ENCODE results near the gene SERINC4.

SERINC4 gene

GRCh38 chr15:43796566-43796965 lies 3.5 kb downstream of the SERINC4 start:
- DNase-seq (ENCODE audit: low spot score), result no peak

- no peak for DNase-seq (ENCODE audit: low spot score)
These were observed 4.0 kb downstream of the SERINC4 start for GRCh38 chr15:43795997-43796396.

GRCh38 chr15:43795197-43795596 lies 4.8 kb downstream of the SERINC4 start:
- DNase-seq (ENCODE audit: low spot score), result no peak

- no peak for DNase-seq (ENCODE audit: low spot score)
These were observed 5.6 kb downstream of the SERINC4 start for GRCh38 chr15:43794269-43795037.

- no peak for DNase-seq (ENCODE audit: low spot score)
These were observed 6.4 kb downstream of the SERINC4 start for GRCh38 chr15:43793647-43794046.

GRCh38 chr15:43792761-43793476 lies 7.1 kb downstream of the SERINC4 start:
- DNase-seq (ENCODE audit: low spot score), result no peak

- DNase-seq (ENCODE audit: low spot score), result peak; percentile 99
These were observed 7.8 kb downstream of the SERINC4 start, which contains the start of gene SERF2 for GRCh38 chr15:43791993-43792760. TSS of gene SERF2 (plus strand) at chr15:43792320. CDS start at chr15:43792377, 57 bp downstream.

GRCh38 chr15:43789409-43789808 lies 10.6 kb downstream of the SERINC4 start:
- DNase-seq (ENCODE audit: low spot score), result no peak

- DNase-seq (ENCODE audit: low spot score), result no peak
These were observed 21.0 kb downstream of the SERINC4 start for GRCh38 chr15:43779016-43779415.

GRCh38 chr15:43777267-43777914 lies 22.6 kb downstream of the SERINC4 start:
- DNase-seq (ENCODE audit: low spot score), result peak; percentile 58

GRCh38 chr15:43776718-43777266 lies 23.2 kb downstream of the SERINC4 start, which contains the start of gene ELL3:
TSS of gene ELL3 (minus strand) at chr15:43776966. CDS start at chr15:43776901, 65 bp downstream.
- peak; percentile 64 for DNase-seq (ENCODE audit: low spot score)

GRCh38 chr15:43776101-43776717 lies 23.8 kb downstream of the SERINC4 start:
- no peak for DNase-seq (ENCODE audit: low spot score)

GRCh38 chr15:43775411-43775965 lies 24.5 kb downstream of the SERINC4 start:
- no peak for DNase-seq (ENCODE audit: low spot score)

- no peak for DNase-seq (ENCODE audit: low spot score)
These were observed 26.0 kb downstream of the SERINC4 start for GRCh38 chr15:43774062-43774461.

GRCh38 chr15:43772624-43773023 lies 27.4 kb downstream of the SERINC4 start:
- no peak for DNase-seq (ENCODE audit: low spot score)

GRCh38 chr15:43771816-43772215 lies 28.2 kb downstream of the SERINC4 start:
- no peak for DNase-seq (ENCODE audit: low spot score)

- peak; percentile 44 for DNase-seq (ENCODE audit: low spot score)
These were observed 30.3 kb downstream of the SERINC4 start for GRCh38 chr15:43769584-43770228.

- no peak for DNase-seq (ENCODE audit: low spot score)
These were observed 36.1 kb downstream of the SERINC4 start for GRCh38 chr15:43763819-43764446.

- DNase-seq (ENCODE audit: low spot score), result no peak
These were observed 37.2 kb downstream of the SERINC4 start for GRCh38 chr15:43762824-43763223.

- DNase-seq (ENCODE audit: low spot score), result no peak
These were observed 48.1 kb downstream of the SERINC4 start for GRCh38 chr15:43751885-43752284.

Data from HuH-7 (cell line).